CD4-positive, alpha-beta T cell treated with Interleukin-15 for 4 hours (primary cell): Measurements from ENCODE around the gene DIO2.

Source experiments
- DNase-seq: peaks from one replicate; pipeline ENCODE4 v3.0.0-alpha.2; 2020; ENCODE audit warnings: low spot score

Gene DIO2

DNA sequence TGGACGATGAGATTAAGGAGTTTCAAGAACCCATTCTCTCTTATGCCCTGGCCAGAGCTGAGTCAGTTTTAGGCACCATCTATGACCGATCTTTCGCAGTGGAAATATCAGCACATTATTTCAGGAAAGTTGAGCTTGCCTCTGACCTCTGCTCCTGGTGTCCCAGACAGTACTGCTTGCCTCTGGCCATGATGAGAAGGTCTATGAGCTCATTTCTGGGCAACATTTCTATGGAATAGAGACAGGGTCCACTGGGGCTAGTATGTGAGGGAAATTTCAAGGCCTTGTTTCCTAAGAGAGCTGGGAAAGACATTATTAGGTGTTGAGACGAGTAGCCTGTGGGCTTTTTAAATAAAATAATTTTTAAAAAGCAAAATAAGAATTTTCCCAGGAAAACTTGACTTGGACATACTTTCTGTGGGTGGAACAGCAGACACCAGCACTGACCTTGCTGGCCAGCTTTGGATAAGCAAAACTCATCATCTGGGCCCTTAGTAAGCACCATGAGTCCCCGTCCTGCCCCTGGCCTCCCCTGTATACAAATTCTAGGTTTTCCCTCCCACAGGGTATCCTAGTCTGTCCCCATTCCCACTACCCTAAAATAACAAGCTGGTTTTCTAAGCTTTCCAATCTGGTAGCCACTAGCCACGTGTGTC, 43.4 kb downstream of the DIO2 start:
- no peak for DNase-seq

DNA sequence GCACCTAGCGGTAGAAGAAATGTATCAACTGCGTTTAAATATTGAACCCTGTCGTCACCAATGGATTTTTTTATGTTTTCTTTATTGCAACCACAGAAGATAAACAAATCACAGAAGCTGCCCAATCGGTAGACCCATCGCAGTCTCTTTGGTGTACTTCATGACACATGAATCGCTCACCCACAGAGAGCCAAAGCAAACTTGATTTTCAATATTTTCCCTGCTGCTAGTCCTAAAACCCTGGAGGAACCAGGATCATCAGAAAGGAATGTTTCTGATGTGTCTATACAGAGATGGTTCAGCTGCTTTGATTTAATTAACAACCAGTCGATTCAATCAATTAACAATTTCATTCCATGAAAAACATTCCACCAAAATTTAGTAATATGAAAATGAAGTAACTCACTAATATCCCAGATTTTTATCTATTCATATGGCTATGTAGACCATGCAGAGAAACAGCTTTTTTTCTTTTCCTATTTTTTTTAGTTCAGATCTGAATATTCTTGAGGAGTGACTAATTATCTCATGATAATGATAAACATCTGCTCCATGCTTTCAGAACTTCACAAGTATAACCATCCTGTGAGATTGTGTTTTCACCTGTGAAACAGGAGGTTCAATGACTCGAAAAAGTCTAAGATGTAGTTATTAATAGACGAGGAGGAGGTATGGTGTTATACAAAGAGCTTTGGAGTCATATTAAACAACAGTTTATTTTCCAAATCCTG, 46.1 kb downstream of the DIO2 start:
- DNase-seq, result no peak

DNA sequence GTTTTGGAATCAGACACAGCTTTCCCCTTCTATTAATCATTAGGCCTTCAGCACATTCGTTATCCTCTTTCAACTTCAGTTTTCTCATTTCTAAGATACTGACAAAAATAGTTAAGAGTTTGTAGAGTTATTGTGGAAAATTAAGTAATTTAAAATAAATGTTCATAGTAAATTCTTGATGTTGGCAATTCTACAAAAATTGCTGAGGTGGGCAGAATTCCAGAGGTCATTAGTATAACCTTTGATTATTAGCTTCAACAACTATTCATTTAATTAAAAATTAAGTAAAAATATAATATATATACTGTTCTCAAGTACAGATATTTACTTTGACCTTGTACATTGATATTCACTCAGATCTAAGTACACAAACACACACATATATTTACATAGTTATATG, 58.5 kb downstream of the DIO2 start:
- DNase-seq, result no peak

DNA sequence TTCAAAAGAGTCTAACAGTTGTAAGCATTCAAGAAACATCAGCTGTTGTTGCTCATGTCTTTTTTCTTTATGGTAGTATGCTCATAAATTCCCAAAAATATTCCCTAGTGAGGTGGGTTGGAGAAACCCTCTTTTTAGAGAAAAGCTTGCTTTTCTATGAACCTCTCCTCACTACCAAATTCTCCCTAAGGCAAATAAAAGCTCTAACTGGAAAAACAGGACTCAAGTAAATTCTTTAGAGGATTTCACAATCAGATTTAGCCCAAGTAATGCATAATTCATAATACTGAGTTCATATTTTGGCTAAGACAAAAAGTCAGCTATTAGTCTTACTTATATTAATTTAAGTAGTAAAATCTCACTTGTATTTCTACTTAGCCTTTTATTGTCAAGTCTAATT, 59.1 kb downstream of the DIO2 start:
- no peak for DNase-seq

DNA sequence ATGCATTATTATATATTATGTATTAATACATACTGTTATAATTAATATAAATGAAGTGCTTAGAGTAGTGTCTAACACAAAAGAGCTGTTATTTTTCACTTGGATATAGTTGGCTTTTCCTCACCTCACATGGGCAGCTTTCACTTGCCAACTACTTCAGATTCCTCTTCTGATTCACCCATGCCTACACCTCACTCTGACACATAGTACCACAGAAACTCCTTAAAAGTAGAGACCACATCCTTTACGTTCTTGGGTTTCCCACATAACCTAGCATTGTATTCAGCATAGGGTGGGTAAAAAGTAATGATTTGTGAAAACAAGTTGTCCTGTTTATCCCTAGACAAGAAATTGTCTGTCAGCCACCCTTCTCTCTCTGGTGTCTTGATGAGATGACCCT, 61.0 kb downstream of the DIO2 start:
- DNase-seq, result no peak
